ENCODE results near the gene PLAAT1. TPM values are rescaled to one million over a fixed set of nuclear protein-coding genes. Genes with fewer than 3 reads are reported as not detected.

Gene PLAAT1
- total and polyA plus RNA-seq, 10 donors, result 0.38 to 1.5 (median 0.53) TPM; not detected in 6

DNA sequence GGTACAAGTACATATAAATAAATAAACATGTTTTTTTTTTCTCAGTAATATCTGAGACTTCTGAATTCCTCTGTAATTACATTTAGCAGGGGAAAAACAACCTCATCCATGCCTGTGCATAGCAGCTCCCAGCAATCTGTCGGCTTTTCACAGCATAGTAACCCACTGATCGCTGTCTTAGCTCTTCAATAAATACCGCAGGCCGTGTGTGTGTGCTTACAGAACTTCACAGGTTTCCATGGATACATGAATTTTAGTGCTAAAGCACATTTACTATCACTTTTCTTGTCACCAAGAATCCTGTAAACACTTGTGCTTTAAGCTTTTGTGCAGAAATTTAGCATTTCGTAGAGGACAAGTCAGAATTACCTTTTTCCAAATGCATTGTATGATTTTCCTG is 4.0 kb upstream of the PLAAT1 start:
- intact Hi-C loops (cut with DNase I; ENCODE audit: low total_unique reads), result no loop called here
- TF ChIP-seq, protein P1, sequence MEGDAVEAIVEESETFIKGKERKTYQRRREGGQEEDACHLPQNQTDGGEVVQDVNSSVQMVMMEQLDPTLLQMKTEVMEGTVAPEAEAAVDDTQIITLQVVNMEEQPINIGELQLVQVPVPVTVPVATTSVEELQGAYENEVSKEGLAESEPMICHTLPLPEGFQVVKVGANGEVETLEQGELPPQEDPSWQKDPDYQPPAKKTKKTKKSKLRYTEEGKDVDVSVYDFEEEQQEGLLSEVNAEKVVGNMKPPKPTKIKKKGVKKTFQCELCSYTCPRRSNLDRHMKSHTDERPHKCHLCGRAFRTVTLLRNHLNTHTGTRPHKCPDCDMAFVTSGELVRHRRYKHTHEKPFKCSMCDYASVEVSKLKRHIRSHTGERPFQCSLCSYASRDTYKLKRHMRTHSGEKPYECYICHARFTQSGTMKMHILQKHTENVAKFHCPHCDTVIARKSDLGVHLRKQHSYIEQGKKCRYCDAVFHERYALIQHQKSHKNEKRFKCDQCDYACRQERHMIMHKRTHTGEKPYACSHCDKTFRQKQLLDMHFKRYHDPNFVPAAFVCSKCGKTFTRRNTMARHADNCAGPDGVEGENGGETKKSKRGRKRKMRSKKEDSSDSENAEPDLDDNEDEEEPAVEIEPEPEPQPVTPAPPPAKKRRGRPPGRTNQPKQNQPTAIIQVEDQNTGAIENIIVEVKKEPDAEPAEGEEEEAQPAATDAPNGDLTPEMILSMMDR (IDR thresholded peaks at IDR 0.05 in 8 of 11, conservative IDR thresholded peaks at IDR 0.05 in 3 of 11), result no peak
- H3K4me1 ChIP-seq, result peaks cover 0 to 9% (median 6%) of the 10 kb centered on the region in 6 donors
- no peaks in the 10 kb centered on the region for H3K9me3 ChIP-seq
- no peak for DNase-seq
- WGBS, 5 donors, result 76 to 89% (median 80%) methylated on average over 5 of the region's 5 CpGs
- no peaks in the 10 kb centered on the region for H3K36me3 ChIP-seq
- H3K27me3 ChIP-seq (replicated peaks in 1 of 7), result peaks cover 0 to 30% (median 11%) of the 10 kb centered on the region in 7 donors
- H3K4me3 ChIP-seq, result no peak overlapping the region
- H3K27ac ChIP-seq, result no peak overlapping the region

DNA sequence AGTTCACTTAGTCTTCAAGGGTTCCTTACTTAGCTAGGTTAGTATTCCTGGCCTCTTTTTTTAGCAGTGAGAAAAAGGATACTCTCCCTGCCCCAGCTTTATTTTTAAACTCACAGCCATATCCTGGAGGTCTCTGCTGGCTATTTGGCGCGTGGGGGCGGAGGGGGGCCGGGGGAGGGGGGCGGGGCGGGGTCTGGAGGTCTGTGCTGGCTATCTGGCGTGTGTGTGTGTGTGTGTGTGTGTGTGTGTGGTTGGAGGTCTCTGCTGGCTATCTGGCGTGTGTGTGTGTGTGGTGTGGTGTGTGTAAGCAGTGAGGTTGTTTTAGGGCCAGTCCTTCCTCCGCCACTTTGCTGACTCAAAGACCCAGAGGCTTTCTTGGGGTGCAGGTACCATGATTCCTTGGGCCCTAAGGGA is 579 bp upstream of the PLAAT1 start:
- H3K4me3 ChIP-seq, result peak overlapping the region in 7 of 8 donors; percentile 18 to 65 (median 29)
- no peaks in the 10 kb centered on the region for H3K36me3 ChIP-seq
- no peak for TF ChIP-seq POLR2AphosphoS5 (IDR thresholded peaks at IDR 0.05)
- TF ChIP-seq, protein P1 (IDR thresholded peaks at IDR 0.05 in 8 of 11, conservative IDR thresholded peaks at IDR 0.05 in 3 of 11), result no peak
- TF ChIP-seq POLR2A (IDR thresholded peaks at IDR 0.05), result no peak
- no peaks in the 10 kb centered on the region for H3K9me3 ChIP-seq
- H3K27ac ChIP-seq, result peak overlapping the region in 1 of 8 donors; percentile 41
- H3K27me3 ChIP-seq (replicated peaks in 1 of 7), result peaks cover 0 to 43% (median 11%) of the 10 kb centered on the region in 7 donors
- WGBS, 5 donors, result 0 to 8% (median 2%) methylated on average over 4 to 9 of the region's 9 CpGs
- peaks cover 0 to 9% (median 6%) of the 10 kb centered on the region in 6 donors for H3K4me1 ChIP-seq
- no peak for DNase-seq
- intact Hi-C loops (cut with DNase I; ENCODE audit: low total_unique reads), result no loop called here

DNA sequence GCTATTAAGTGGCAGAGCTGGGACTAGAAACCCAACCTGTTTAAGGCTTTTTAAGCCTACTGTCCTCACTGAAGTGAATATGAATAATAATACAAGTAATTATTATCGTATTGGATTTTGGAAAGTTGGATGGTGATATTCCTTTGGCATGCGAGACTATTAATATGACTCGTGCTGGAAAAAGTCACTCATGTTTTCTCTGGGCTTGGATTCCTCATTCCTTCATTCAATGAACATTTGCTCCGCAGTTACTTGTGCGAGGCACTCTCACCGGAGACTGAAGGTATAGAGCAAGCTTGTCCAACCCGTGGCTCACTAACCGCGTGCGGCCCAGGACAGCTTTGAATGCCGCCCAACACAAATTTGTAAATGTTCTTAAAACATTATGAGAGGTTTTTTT is 694 bp downstream of the PLAAT1 start:
- peaks cover 0 to 5% (median 0%) of the 10 kb centered on the region in 8 donors for H3K9me3 ChIP-seq
- intact Hi-C loops (cut with DNase I; ENCODE audit: low total_unique reads), result no loop called here
- peak overlapping the region in 2 of 8 donors; percentile 46 to 65 for H3K4me3 ChIP-seq
- H3K36me3 ChIP-seq, result no peaks in the 10 kb centered on the region
- 90 to 94% (median 91%) methylated on average over 11 of the region's 11 CpGs for whole genome bisulfite sequencing, 5 donors
- DNase-seq, result no peak
- H3K4me1 ChIP-seq, result peaks cover 0 to 9% (median 6%) of the 10 kb centered on the region in 6 donors
- TF ChIP-seq, protein P1 (IDR thresholded peaks at IDR 0.05 in 8 of 11, conservative IDR thresholded peaks at IDR 0.05 in 3 of 11), result no peak
- TF ChIP-seq POLR2A (IDR thresholded peaks at IDR 0.05) (no peak), POLR2AphosphoS5 (IDR thresholded peaks at IDR 0.05) (no peak)
- no peak overlapping the region for H3K27ac ChIP-seq
- peaks cover 0 to 43% (median 11%) of the 10 kb centered on the region in 7 donors for H3K27me3 ChIP-seq (replicated peaks in 1 of 7)

DNA sequence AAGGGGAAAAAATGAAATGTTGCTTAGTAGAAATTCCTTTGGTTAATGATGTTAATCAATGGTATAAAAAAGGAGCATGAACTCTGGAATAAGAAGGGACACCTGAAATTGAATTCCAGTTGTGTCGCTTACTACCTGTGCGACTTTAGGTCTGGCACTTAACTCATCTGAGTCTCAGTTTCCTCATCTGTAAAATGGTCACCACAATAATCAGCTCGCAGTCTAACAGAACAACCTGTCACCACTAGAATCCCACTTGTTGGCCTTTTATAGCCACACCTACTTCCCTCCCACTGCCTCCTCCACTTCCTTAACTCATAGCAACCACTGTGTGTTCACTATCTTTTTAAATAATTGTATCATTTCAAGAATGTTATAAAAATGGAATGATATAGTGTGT is 2.5 kb downstream of the PLAAT1 start:
- H3K27me3 ChIP-seq (replicated peaks in 1 of 7), result peaks cover 0 to 43% (median 11%) of the 10 kb centered on the region in 7 donors
- intact Hi-C loops (cut with DNase I; ENCODE audit: low total_unique reads), result no loop called here
- H3K4me3 ChIP-seq, result no peak overlapping the region
- H3K4me1 ChIP-seq, result peaks cover 0 to 9% (median 6%) of the 10 kb centered on the region in 6 donors
- WGBS, 5 donors, result 85 to 91% (median 87%) methylated on average over 3 of the region's 3 CpGs
- H3K36me3 ChIP-seq, result no peaks in the 10 kb centered on the region
- H3K27ac ChIP-seq, result no peak overlapping the region
- peaks cover 0 to 24% (median 17%) of the 10 kb centered on the region in 8 donors for H3K9me3 ChIP-seq
- DNase-seq, result no peak
- TF ChIP-seq POLR2AphosphoS5 (IDR thresholded peaks at IDR 0.05) (no peak), POLR2A (IDR thresholded peaks at IDR 0.05) (no peak)
- TF ChIP-seq, protein P1 (IDR thresholded peaks at IDR 0.05 in 8 of 11, conservative IDR thresholded peaks at IDR 0.05 in 3 of 11), result no peak

All from spleen (tissue), 11 donors.